Fibroblast of lung (primary cell): Measurements from ENCODE around the gene CHORDC1. TPM values are rescaled to one million over a fixed set of nuclear protein-coding genes. Genes with fewer than 3 reads are reported as not detected.
"Not testable (repeated sequence)": the region's sequence is repeated elsewhere in the genome, so short reads cannot be mapped to it uniquely, and the experiment has no call there.

Source experiments
- DNase-seq, 2 donors: peaks; one replicate each; pipeline versions ENCODE4 v3.0.0 to v3.0.0-alpha.2; 2010; ENCODE audit warnings: low read depth in 2 of 2
- H2AFZ ChIP-seq: 2 replicates; pipeline ENCODE4 v1.5.1; 2012; ENCODE audit warnings: low read length, control low read depth, inconsistent platforms
- H3K27ac ChIP-seq: 2 replicates; pipeline ENCODE4 v1.5.1; 2011; ENCODE audit warnings: low read length, control low read depth; ENCODE audit not compliant: insufficient read depth
- H3K27me3 ChIP-seq: 2 replicates; pipeline ENCODE4 v1.5.1; 2011; ENCODE audit warnings: mild to moderate bottlenecking, low read length; ENCODE audit not compliant: control insufficient read depth, insufficient read depth
- H3K36me3 ChIP-seq: 2 replicates; pipeline ENCODE4 v1.5.1; 2011; ENCODE audit warnings: low read length; ENCODE audit not compliant: control insufficient read depth, insufficient read depth
- H3K4me1 ChIP-seq: 2 replicates; pipeline ENCODE4 v1.5.1; 2011; ENCODE audit warnings: low read length; ENCODE audit not compliant: control insufficient read depth, insufficient read depth; ENCODE audit errors: extremely low read depth
- H3K4me2 ChIP-seq: 2 replicates; pipeline ENCODE4 v1.5.1; 2011; ENCODE audit warnings: low read length, control low read depth; ENCODE audit not compliant: insufficient read depth; ENCODE audit errors: extremely low read depth
- H3K4me3 ChIP-seq, 4 experiments: fragments of 200-600 bp in 1 of 4; sonication (generic) in 1 of 4; replicated peaks in 1 of 4; 2 replicates each; pipeline ENCODE4 v1.5.1; 2011 to 2016; ENCODE audit warnings: low read length in 4 of 4, low read depth in 3 of 4, mild to moderate bottlenecking in 3 of 4, control low read depth in 2 of 4, inconsistent platforms in 1 of 4, mixed read lengths in 1 of 4; ENCODE audit not compliant: insufficient read depth in 1 of 4; ENCODE audit errors: control extremely low read depth in 1 of 4
- H3K79me2 ChIP-seq: 2 replicates; pipeline ENCODE4 v1.5.1; 2012; ENCODE audit warnings: mild to moderate bottlenecking, low read length, inconsistent platforms; ENCODE audit not compliant: control insufficient read depth, insufficient read depth
- H3K9ac ChIP-seq: 2 replicates; pipeline ENCODE4 v1.5.1; 2011; ENCODE audit warnings: mild to moderate bottlenecking, low read length, control low read depth; ENCODE audit not compliant: insufficient read depth
- H3K9me3 ChIP-seq: 2 replicates; pipeline ENCODE4 v1.5.1; 2012; ENCODE audit warnings: low read depth, low read length; ENCODE audit not compliant: control insufficient read depth, insufficient read depth
- H4K20me1 ChIP-seq: 2 replicates; pipeline ENCODE4 v1.5.1; 2011; ENCODE audit warnings: low read length; ENCODE audit not compliant: control insufficient read depth, insufficient read depth; ENCODE audit errors: extremely low read depth
- EZH2 ChIP-seq: IDR thresholded peaks from 2 replicates; pipeline ENCODE4 v1.5.1; 2012; ENCODE audit warnings: low read length, control low read depth, mild to moderate bottlenecking; ENCODE audit errors: missing control alignments
- polyA plus RNA-seq, 2 donors: library from polyadenylated mRNA; depleted of rRNA in 1 of 2; stranded (reverse) in 1 of 2; unstranded in 1 of 2; fragments of >200 nt; gene quantifications; 2 replicates each; pipeline ENCODE4 v1.2.1, GENCODE V29; 2011 to 2012; ENCODE audit warnings: missing spikeins in 1 of 2
- total RNA-seq: library from RNA; depleted of rRNA; stranded (reverse); fragments of >200 nt; gene quantifications from 2 replicates; pipeline ENCODE4 v1.2.1, GENCODE V29; 2014
- TF ChIP-seq, protein P1 (sequence below), 2 donors: IDR thresholded peaks in 1 of 2; conservative IDR thresholded peaks in 1 of 2; 1 replicate in 1 of 2; 2 replicates in 1 of 2; pipeline ENCODE4 v1.5.1; 2011 to 2012; ENCODE audit warnings: low read length in 2 of 2, control low read depth in 1 of 2, inconsistent platforms in 1 of 2, low read depth in 1 of 2, mild to moderate bottlenecking in 1 of 2

Gene CHORDC1
- total and polyA plus RNA-seq, 2 donors (not counting 1 experiment from before 2014, with no cell fraction given): 15.8 to 46.9 TPM

DNA sequence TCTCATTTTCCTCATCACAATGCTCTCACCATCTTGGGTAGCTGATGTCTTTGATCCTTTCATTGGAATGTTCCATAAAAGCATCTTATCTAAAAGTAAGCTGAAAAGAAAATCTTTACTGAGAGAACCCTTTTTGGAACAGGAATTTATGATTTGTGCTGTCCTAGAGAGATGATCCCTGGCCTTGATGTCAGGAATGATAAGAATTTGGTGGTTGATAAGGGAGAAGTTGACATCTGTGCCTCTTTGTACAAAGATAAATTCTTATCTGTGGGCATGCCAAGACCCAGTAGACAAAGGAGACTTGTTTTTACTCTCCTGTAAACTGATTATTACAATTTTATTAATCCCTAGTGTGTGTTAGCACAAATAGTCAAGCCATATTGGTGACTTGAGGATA is 51.5 kb downstream of the CHORDC1 start:
- Histone ChIP-seq H3K9me3 (no peaks in the 10 kb centered on the region), H3K4me1 (no peaks in the 10 kb centered on the region), H3K4me2 (no peak overlapping the region), H2AFZ (no peak overlapping the region), H3K36me3 (no peaks in the 10 kb centered on the region), H3K27me3 (no peaks in the 10 kb centered on the region), H3K4me3 (no peak overlapping the region), H3K27ac (no peak overlapping the region), H3K79me2 (no peaks in the 10 kb centered on the region), H4K20me1 (no peaks in the 10 kb centered on the region), H3K9ac (no peak overlapping the region)
- TF ChIP-seq, protein P1, sequence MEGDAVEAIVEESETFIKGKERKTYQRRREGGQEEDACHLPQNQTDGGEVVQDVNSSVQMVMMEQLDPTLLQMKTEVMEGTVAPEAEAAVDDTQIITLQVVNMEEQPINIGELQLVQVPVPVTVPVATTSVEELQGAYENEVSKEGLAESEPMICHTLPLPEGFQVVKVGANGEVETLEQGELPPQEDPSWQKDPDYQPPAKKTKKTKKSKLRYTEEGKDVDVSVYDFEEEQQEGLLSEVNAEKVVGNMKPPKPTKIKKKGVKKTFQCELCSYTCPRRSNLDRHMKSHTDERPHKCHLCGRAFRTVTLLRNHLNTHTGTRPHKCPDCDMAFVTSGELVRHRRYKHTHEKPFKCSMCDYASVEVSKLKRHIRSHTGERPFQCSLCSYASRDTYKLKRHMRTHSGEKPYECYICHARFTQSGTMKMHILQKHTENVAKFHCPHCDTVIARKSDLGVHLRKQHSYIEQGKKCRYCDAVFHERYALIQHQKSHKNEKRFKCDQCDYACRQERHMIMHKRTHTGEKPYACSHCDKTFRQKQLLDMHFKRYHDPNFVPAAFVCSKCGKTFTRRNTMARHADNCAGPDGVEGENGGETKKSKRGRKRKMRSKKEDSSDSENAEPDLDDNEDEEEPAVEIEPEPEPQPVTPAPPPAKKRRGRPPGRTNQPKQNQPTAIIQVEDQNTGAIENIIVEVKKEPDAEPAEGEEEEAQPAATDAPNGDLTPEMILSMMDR (conservative IDR thresholded peaks at IDR 0.05 in 1 of 2, IDR thresholded peaks at IDR 0.05 in 1 of 2; ENCODE audit: low read depth in 1 of 2, low read length in 2 of 2): no peak
- TF ChIP-seq EZH2: no peak
- DNase-seq: no peak

DNA sequence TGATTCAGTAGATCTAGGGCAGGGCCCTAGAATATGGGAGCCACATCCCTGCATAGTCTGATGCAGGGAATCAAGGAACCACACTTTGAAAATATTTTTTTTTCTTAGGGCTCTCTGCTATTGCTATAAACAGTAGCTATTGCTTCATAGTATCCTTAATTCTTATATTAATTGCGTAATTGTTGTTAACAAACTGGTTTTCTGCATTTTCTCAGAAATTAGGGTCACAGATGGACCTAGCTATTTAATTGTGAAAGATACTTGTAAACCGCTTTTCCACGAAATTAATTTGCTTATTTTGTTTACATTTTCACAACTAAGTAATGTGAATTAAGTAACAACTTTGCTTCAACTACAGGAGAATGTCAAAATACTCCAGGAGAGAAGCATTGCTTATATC is 54.3 kb downstream of the CHORDC1 start:
- Histone ChIP-seq H3K9me3 (no peaks in the 10 kb centered on the region), H3K27ac (no peak overlapping the region), H3K36me3 (no peaks in the 10 kb centered on the region), H4K20me1 (no peaks in the 10 kb centered on the region), H2AFZ (no peak overlapping the region), H3K4me1 (no peaks in the 10 kb centered on the region), H3K4me3 (no peak overlapping the region), H3K4me2 (no peak overlapping the region), H3K27me3 (no peaks in the 10 kb centered on the region), H3K9ac (no peak overlapping the region), H3K79me2 (no peaks in the 10 kb centered on the region)
- DNase-seq: no peak
- TF ChIP-seq, protein P1 (conservative IDR thresholded peaks at IDR 0.05 in 1 of 2, IDR thresholded peaks at IDR 0.05 in 1 of 2; ENCODE audit: low read depth in 1 of 2, low read length in 2 of 2): no peak
- no peak for TF ChIP-seq EZH2

DNA sequence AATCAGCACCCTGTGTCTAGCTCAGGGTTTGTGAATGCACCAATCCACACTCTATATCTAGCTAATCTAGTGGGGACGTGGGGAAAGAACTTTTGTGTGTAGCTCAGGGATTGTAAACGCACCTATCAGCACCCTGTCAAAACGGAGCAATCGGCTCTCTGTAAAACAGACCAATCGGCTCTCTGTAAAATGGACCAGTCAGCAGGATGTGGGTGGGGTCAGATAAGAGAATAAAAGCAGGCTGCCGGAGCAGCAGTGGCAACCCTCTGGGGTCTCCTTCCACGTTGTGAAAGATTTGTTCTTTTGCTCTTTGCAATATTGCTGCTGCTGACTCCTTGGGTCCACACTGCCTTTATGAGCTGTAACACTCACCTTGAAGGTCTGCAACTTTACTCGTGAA is 55.1 kb downstream of the CHORDC1 start:
- H3K4me3 ChIP-seq, H3K27ac ChIP-seq, H4K20me1 ChIP-seq, H3K79me2 ChIP-seq, H3K4me1 ChIP-seq, H3K4me2 ChIP-seq, H3K27me3 ChIP-seq, H2AFZ ChIP-seq, H3K9ac ChIP-seq, H3K9me3 ChIP-seq, DNase-seq, H3K36me3 ChIP-seq: not testable (repeated sequence)

DNA sequence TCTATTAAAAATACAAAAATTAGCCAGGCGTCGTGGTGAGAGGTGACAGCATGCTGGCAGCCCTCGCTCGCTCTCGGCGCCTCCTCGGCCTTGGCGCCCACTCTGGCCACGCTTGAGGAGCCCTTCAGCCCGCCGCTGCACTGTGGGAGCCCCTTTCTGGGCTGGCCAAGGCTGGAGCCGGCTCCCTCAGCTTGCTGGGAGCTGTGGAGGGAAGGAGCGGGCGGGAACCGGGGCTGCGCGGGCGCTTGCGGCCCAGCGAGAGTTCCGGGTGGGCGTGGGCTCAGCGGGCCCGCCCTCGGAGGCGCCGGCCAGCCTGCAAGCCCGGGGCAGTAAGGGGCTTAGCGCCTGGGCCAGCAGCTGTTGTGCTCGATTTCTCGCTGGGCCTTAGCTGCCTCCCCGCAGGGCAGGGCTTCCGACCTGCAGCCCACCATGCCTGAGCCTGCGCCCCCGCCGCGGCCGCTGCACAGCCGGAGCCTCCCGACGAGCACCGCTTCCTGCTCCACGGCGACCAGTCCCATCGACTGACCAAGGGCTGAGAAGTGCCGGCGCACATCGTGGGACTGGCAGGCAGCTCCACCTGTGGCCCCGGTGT is 55.8 kb downstream of the CHORDC1 start:
- not testable (repeated sequence) for H3K79me2 ChIP-seq, H3K4me3 ChIP-seq, H4K20me1 ChIP-seq, H3K36me3 ChIP-seq, H3K27ac ChIP-seq, H3K9me3 ChIP-seq, DNase-seq, H3K27me3 ChIP-seq, H2AFZ ChIP-seq, H3K9ac ChIP-seq, H3K4me1 ChIP-seq, H3K4me2 ChIP-seq
